DMS153 treated with DMSO at 0.1 percent for 48 hours (cell line): ENCODE measurements around the gene CSTA.

ENCODE experiments used
- DNase-seq: peaks from one replicate; lab custom pipeline; 2025; ENCODE audit not compliant: unreplicated experiment; lab: John Stamatoyannopoulos, UW

Gene CSTA

GRCh38 chr3:122377975-122378374 lies 52.9 kb downstream of the CSTA start:
- no peak for DNase-seq

- peak; percentile 89 for DNase-seq
Measured at GRCh38 chr3:122382888-122383666, 58.0 kb downstream of the CSTA start, which contains the start of gene MIX23. TSS of gene MIX23 (minus strand) at chr3:122383231. CDS start at chr3:122383224, 7 bp downstream.

GRCh38 chr3:122383771-122384697 lies 59.0 kb downstream of the CSTA start, which contains the start of gene FAM162A:
TSS of gene FAM162A (plus strand) at chr3:122384182. CDS start at chr3:122384266, 84 bp downstream.
- DNase-seq: peak; percentile 92

- DNase-seq: no peak
Measured at GRCh38 chr3:122387709-122388108, 62.7 kb downstream of the CSTA start.

GRCh38 chr3:122389197-122389596 lies 64.1 kb downstream of the CSTA start:
- DNase-seq: no peak

- no peak for DNase-seq
Measured at GRCh38 chr3:122389892-122390291, 64.8 kb downstream of the CSTA start.

GRCh38 chr3:122390665-122391064 lies 65.6 kb downstream of the CSTA start:
- DNase-seq: no peak
